Activated T-helper 9 cell treated with anti-CD3 and anti-CD28 coated beads, Interleukin-2, amount 50 U/mL, for 16 hours (primary cell): ENCODE measurements around the gene CGN.

Experiments
- DNase-seq: peaks from one replicate; pipeline ENCODE4 v3.0.0-alpha.2; 2020; ENCODE audit warnings: low read depth

Gene CGN

GRCh38 chr1:151549199-151549598 is 38.0 kb downstream of the CGN start:
- no peak for DNase-seq

- no peak for DNase-seq
Measured at GRCh38 chr1:151553659-151554058, 42.5 kb downstream of the CGN start.

- DNase-seq = no peak
Measured at GRCh38 chr1:151556052-151556451, 44.9 kb downstream of the CGN start.

GRCh38 chr1:151562661-151563060 is 51.5 kb downstream of the CGN start:
- DNase-seq = no peak

- DNase-seq = no peak
Measured at GRCh38 chr1:151563376-151563775, 52.2 kb downstream of the CGN start.

- DNase-seq = no peak
Measured at GRCh38 chr1:151565502-151566189, 54.5 kb downstream of the CGN start.

GRCh38 chr1:151568626-151569088 is 57.5 kb downstream of the CGN start:
- DNase-seq = no peak

- no peak for DNase-seq
Measured at GRCh38 chr1:151570819-151571218, 59.6 kb downstream of the CGN start.

- DNase-seq = no peak
Measured at GRCh38 chr1:151574575-151575529, 63.7 kb downstream of the CGN start.

GRCh38 chr1:151577173-151577572 is 66.0 kb downstream of the CGN start:
- no peak for DNase-seq

GRCh38 chr1:151578941-151579340 is 67.8 kb downstream of the CGN start:
- no peak for DNase-seq

GRCh38 chr1:151579436-151580225 is 68.4 kb downstream of the CGN start:
- no peak for DNase-seq

- no peak for DNase-seq
Measured at GRCh38 chr1:151581451-151581850, 70.3 kb downstream of the CGN start.

GRCh38 chr1:151581921-151582320 is 70.7 kb downstream of the CGN start:
- no peak for DNase-seq

GRCh38 chr1:151583796-151584195 is 72.6 kb downstream of the CGN start:
- no peak for DNase-seq

GRCh38 chr1:151584278-151584677 is 73.1 kb downstream of the CGN start:
- no peak for DNase-seq

- no peak for DNase-seq
Measured at GRCh38 chr1:151584780-151585179, 73.6 kb downstream of the CGN start.

GRCh38 chr1:151585622-151586021 is 74.4 kb downstream of the CGN start:
- DNase-seq = no peak
